Umbilical cord (tissue), 2 donors: Measurements from ENCODE around the gene PAK4. TPM values are rescaled to one million over a fixed set of nuclear protein-coding genes. Genes with fewer than 3 reads are reported as not detected.

Experiments
- DNase-seq: peaks from one replicate; pipeline ENCODE4 v3.0.0-alpha.2; 2015; ENCODE audit warnings: low spot score
- total RNA-seq: library from RNA; depleted of rRNA; stranded (reverse); fragments of >200 nt; gene quantifications from one replicate; pipeline ENCODE4 v1.2.3, GENCODE V29; 2014; ENCODE audit warnings: low replicate concordance; ENCODE audit not compliant: insufficient read depth

PAK4 gene
- total RNA-seq, 1 donor from 2014 or later: 1.2 TPM

- no peak for DNase-seq
Measured at GRCh38 chr19:39180749-39181148, 55.2 kb downstream of the PAK4 start.

- no peak for DNase-seq
Measured at GRCh38 chr19:39181500-39182173, 56.1 kb downstream of the PAK4 start.

GRCh38 chr19:39182174-39182505, 56.6 kb downstream of the PAK4 start:
- DNase-seq: no peak

GRCh38 chr19:39183104-39183503, 57.5 kb downstream of the PAK4 start:
- DNase-seq: no peak

GRCh38 chr19:39186391-39186790, 60.8 kb downstream of the PAK4 start:
- DNase-seq: no peak

GRCh38 chr19:39187552-39187943, 62.0 kb downstream of the PAK4 start:
- DNase-seq: no peak

- no peak for DNase-seq
Measured at GRCh38 chr19:39188960-39189359, 63.4 kb downstream of the PAK4 start.

- DNase-seq: no peak
Measured at GRCh38 chr19:39190768-39191167, 65.2 kb downstream of the PAK4 start.

- DNase-seq: peak; percentile 40
Measured at GRCh38 chr19:39192846-39193245, 67.3 kb downstream of the PAK4 start.

GRCh38 chr19:39193803-39194202, 68.2 kb downstream of the PAK4 start:
- no peak for DNase-seq

GRCh38 chr19:39194832-39195542, 69.4 kb downstream of the PAK4 start:
- DNase-seq: no peak

GRCh38 chr19:39195755-39196154, 70.2 kb downstream of the PAK4 start:
- no peak for DNase-seq

GRCh38 chr19:39196320-39196719, 70.7 kb downstream of the PAK4 start:
- DNase-seq: no peak

GRCh38 chr19:39196860-39197562, 71.4 kb downstream of the PAK4 start, which contains the start of gene NCCRP1:
TSS of gene NCCRP1 (plus strand) at chr19:39196964. CDS start at chr19:39196983, 19 bp downstream.
- DNase-seq: no peak

- DNase-seq: no peak
Measured at GRCh38 chr19:39197808-39198207, 72.2 kb downstream of the PAK4 start.

- DNase-seq: peak; percentile 73
Measured at GRCh38 chr19:39199025-39199424, 73.4 kb downstream of the PAK4 start.

GRCh38 chr19:39200066-39200802, 74.6 kb downstream of the PAK4 start:
- no peak for DNase-seq

- no peak for DNase-seq
Measured at GRCh38 chr19:39200803-39201115, 75.2 kb downstream of the PAK4 start.

- no peak for DNase-seq
Measured at GRCh38 chr19:39202998-39203355, 77.4 kb downstream of the PAK4 start.

GRCh38 chr19:39203372-39204341, 78.1 kb downstream of the PAK4 start, which contains the start of gene SYCN:
TSS of gene SYCN (minus strand) at chr19:39204263. CDS start at chr19:39204254, 9 bp downstream.
- DNase-seq: no peak

GRCh38 chr19:39205449-39205764, 79.8 kb downstream of the PAK4 start:
- no peak for DNase-seq
